IMR-90 (cell line): ENCODE results near the gene YKT6.

Experiments
- CEBPB ChIP-seq: IDR thresholded peaks from 2 replicates; pipeline ENCODE4 v1.6.1; 2012; ENCODE audit warnings: low read depth, low read length, improper control_type of control experiment
- MAFK ChIP-seq: IDR thresholded peaks from 2 replicates; pipeline ENCODE4 v1.6.1; 2012; ENCODE audit warnings: low read depth, low read length, improper control_type of control experiment
- MAZ ChIP-seq: IDR thresholded peaks from 2 replicates; pipeline ENCODE4 v1.6.1; 2012; ENCODE audit warnings: low read depth, mild to moderate bottlenecking, low read length, improper control_type of control experiment, moderate library complexity, borderline replicate concordance
- MXI1 ChIP-seq: IDR thresholded peaks from 2 replicates; pipeline ENCODE4 v1.6.1; 2012; ENCODE audit warnings: low read depth, mild to moderate bottlenecking, low read length, moderate library complexity, borderline replicate concordance
- POLR2A ChIP-seq: IDR thresholded peaks from 2 replicates; pipeline ENCODE4 v1.6.1; 2012; ENCODE audit warnings: mild to moderate bottlenecking, low read depth, low read length
- RAD21 ChIP-seq: IDR thresholded peaks from 2 replicates; pipeline ENCODE4 v1.6.1; 2012; ENCODE audit warnings: low read length, improper control_type of control experiment
- RCOR1 ChIP-seq: IDR thresholded peaks from 2 replicates; pipeline ENCODE4 v1.6.1; 2012; ENCODE audit warnings: mild to moderate bottlenecking, low read length, improper control_type of control experiment; ENCODE audit not compliant: insufficient replicate concordance
- RFX5 ChIP-seq: IDR thresholded peaks from 2 replicates; pipeline ENCODE4 v1.8.0; 2012; ENCODE audit warnings: low read depth, mild to moderate bottlenecking, low read length, moderate library complexity
- SMC3 ChIP-seq: fragments of 150-350 bp; IDR thresholded peaks from 2 replicates; pipeline ENCODE4 v1.6.1; 2016; ENCODE audit warnings: low read depth, mild to moderate bottlenecking, antibody characterized with exemption, low read length, moderate library complexity
- TF ChIP-seq, protein P1 (sequence below): conservative IDR thresholded peaks from 2 replicates; pipeline ENCODE4 v1.5.1; 2012; ENCODE audit warnings: mild to moderate bottlenecking, low read depth, low read length, improper control_type of control experiment
- TF ChIP-seq, protein P2 (sequence below): fragments of 150-350 bp; IDR thresholded peaks from 2 replicates; pipeline ENCODE4 v1.6.1; 2016; ENCODE audit warnings: low read depth, mild to moderate bottlenecking, low read length, moderate library complexity, borderline replicate concordance
- TF ChIP-seq, protein P3 (sequence below): fragments of 150-350 bp; IDR thresholded peaks from 2 replicates; pipeline ENCODE4 v1.6.1; 2017; ENCODE audit warnings: mild to moderate bottlenecking, antibody characterized with exemption, low read length, low read depth

DNA sequence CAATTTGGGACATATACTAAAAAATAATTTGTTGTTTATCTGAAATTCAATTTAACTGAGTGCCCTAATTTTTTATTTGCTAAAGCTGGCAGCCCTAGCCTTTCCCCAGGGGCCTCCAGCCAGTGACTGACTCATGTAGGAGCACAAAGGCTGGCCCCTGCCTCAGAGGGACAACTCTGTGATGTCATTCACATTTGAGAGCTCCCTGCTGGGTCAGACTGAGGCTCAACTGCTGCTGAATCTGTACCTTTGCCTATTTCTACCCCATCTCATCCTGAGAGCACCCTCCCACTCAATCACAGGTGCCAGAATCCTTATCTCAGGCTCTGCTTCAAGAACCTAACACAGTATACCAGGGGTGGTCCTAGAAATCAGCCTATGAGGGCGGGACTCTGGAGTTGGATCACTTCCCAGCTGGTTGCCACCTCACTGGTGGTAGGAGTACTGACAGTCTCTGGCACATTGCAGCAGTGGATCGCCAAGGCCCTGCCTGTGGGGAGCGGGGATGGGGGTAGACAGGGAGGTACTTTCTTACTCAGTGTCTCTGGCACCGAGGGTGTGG, 23.1 kb upstream of the YKT6 start:
- TF ChIP-seq RFX5 (no peak), POLR2A (no peak), SMC3 (no peak), MAZ (no peak), RAD21 (no peak), CEBPB (no peak), MXI1 (no peak), MAFK (no peak), RCOR1 (no peak)
- TF ChIP-seq, protein P1, sequence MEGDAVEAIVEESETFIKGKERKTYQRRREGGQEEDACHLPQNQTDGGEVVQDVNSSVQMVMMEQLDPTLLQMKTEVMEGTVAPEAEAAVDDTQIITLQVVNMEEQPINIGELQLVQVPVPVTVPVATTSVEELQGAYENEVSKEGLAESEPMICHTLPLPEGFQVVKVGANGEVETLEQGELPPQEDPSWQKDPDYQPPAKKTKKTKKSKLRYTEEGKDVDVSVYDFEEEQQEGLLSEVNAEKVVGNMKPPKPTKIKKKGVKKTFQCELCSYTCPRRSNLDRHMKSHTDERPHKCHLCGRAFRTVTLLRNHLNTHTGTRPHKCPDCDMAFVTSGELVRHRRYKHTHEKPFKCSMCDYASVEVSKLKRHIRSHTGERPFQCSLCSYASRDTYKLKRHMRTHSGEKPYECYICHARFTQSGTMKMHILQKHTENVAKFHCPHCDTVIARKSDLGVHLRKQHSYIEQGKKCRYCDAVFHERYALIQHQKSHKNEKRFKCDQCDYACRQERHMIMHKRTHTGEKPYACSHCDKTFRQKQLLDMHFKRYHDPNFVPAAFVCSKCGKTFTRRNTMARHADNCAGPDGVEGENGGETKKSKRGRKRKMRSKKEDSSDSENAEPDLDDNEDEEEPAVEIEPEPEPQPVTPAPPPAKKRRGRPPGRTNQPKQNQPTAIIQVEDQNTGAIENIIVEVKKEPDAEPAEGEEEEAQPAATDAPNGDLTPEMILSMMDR = no peak
- TF ChIP-seq, protein P2, sequence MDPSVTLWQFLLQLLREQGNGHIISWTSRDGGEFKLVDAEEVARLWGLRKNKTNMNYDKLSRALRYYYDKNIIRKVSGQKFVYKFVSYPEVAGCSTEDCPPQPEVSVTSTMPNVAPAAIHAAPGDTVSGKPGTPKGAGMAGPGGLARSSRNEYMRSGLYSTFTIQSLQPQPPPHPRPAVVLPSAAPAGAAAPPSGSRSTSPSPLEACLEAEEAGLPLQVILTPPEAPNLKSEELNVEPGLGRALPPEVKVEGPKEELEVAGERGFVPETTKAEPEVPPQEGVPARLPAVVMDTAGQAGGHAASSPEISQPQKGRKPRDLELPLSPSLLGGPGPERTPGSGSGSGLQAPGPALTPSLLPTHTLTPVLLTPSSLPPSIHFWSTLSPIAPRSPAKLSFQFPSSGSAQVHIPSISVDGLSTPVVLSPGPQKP = no peak
- TF ChIP-seq, protein P3, sequence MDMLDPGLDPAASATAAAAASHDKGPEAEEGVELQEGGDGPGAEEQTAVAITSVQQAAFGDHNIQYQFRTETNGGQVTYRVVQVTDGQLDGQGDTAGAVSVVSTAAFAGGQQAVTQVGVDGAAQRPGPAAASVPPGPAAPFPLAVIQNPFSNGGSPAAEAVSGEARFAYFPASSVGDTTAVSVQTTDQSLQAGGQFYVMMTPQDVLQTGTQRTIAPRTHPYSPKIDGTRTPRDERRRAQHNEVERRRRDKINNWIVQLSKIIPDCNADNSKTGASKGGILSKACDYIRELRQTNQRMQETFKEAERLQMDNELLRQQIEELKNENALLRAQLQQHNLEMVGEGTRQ = no peak
